HG03159 (cell line): Measurements from ENCODE around the gene MYL3.
"Not testable (repeated sequence)": the region's sequence is repeated elsewhere in the genome, so short reads cannot be mapped to it uniquely, and the experiment has no call there.

Experiments
- ATAC-seq: cut with Tn5 transposase; IDR thresholded peaks from one replicate; pipeline ENCODE4 v1.9.1; 2021; ENCODE audit warnings: mild to moderate bottlenecking, moderate library complexity; ENCODE audit not compliant: unreplicated experiment

Gene MYL3

GRCh38 chr3:46831316-46831715 is 31.9 kb downstream of the MYL3 start:
- no peak for ATAC-seq

DNA sequence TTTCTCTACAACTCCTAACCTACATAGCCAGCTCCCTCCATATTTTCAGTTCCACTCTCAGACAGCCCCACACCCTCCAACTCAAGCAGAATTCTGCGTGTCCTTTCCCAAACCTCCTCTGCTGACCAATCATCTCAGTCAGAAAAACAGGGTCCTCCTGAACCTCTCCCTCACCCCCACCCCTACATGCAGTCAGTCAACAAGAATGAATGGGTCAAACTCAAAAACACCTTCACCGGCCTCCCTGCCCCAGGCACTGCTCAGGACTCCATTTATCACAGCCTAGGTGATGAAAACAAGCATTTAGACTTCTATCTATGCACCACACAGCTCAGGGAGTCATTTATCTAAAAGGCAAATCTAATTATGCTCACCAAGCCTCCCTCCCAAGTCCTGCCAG is 32.4 kb downstream of the MYL3 start:
- no peak for ATAC-seq

DNA sequence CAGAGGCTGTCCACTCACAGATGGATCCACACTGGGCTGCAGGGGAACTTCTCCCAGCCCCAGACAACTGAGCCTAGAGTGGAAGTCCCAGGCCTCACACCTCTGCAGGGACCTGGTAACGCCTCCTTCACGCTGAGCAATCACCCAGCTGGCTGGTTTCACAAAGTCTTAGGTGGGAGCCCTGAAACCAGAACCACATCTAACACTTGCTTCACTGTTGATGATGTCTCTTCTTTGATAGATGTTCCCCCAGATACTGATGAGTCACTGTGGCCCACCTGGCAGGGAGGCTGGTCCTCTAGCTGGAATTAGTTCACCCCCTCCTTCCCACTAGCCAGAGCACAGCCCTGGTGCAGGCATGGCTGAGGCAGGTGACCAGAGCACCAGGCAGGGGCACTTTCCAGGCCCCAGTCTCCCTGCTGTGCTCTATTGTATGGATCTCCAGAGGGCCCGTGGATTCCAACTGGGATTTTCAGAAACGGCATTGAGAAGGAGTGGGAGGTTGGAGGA is 33.5 kb downstream of the MYL3 start:
- peak; percentile 67 for ATAC-seq

GRCh38 chr3:46825450-46825849 is 37.8 kb downstream of the MYL3 start:
- no peak for ATAC-seq

- no peak for ATAC-seq
Observed at GRCh38 chr3:46824211-46824970, 38.9 kb downstream of the MYL3 start.

GRCh38 chr3:46823314-46823713 is 39.9 kb downstream of the MYL3 start:
- not testable (repeated sequence) for ATAC-seq

DNA sequence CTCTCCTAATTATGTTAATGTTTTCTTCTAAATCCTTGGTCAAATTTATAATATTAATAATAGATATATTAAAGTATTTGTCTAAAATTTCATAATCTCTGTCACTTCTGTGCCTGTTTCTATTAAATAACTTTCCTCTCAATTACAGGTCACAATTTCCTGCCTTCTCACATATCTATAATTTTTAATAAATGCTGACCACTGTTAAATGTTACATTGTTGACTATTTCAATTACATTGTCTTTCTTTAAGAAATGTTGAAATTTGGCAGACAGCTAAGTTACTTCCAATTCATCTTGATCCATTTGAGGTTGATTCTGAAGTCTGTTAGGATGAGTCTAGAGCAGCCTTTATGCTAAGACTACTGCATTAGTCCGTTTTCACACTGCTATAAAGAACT is 41.7 kb downstream of the MYL3 start:
- ATAC-seq, result no peak

GRCh38 chr3:46820852-46821251 is 42.4 kb downstream of the MYL3 start:
- no peak for ATAC-seq

DNA sequence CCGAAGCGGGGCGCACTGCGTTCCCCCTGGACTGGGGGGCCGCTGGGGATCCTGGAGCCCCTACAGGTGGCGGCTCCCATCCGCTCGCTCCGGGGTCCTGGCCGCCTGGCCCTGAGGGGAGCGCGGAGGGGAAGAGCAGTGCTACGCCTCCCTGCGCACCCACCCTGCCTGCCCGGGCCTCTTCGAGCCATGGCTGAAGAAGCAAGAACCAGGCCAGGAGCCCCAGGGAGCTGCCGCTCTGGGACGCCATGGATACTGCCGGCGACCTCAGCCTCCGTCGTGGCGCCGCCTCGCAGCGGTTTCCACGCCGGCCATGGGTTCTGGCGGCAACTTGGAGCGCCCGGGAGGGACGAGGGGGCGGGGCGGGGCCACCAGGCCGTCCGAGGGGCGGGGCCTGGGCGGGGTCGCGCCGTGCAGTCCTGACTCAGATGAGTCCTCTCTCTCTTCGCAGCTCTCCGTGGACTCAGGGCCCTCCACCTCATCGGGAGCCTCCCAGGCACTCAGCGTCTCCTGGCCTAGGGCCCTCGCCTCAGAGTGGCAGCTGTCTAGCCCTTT is 50.9 kb downstream of the MYL3 start:
- ATAC-seq, result no peak

GRCh38 chr3:46811615-46812236 is 51.5 kb downstream of the MYL3 start:
- ATAC-seq, result no peak

DNA sequence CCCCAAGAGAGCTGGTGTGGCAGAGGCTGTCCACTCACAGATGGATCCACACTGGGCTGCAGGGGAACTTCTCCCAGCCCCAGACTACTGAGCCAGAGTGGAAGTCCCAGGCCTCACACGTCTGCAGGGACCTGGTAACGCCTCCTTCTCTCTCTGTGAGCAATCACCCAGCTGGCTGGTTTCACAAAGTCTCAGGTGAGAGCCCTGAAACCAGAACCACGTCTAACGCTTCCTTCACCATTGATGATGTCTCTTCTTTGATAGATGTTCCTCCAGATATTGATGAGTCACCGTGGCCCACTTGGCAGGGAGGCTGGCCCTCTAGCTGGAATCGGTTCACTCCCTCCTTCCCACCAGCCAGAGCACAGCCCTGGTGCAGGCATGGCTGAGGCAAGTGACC is 54.5 kb downstream of the MYL3 start:
- not testable (repeated sequence) for ATAC-seq
